Tibial artery (tissue), 4 donors: ENCODE data around the gene RNF148.

Source experiments
- DNase-seq, 2 donors: peaks; one replicate each; pipeline ENCODE4 v3.0.0-alpha.2; 2019
- H3K27ac ChIP-seq, 2 donors: fragments of 200-600 bp; sonication (generic) in 1 of 2; 1 replicate in 1 of 2; 2 replicates in 1 of 2; pipeline ENCODE4 v1.5.1; 2018 to 2019; ENCODE audit warnings: mild to moderate bottlenecking in 1 of 2
- H3K27me3 ChIP-seq, 2 donors: fragments of 200-600 bp; sonication (generic) in 1 of 2; one replicate each; pipeline versions ENCODE4 v1.5.1 to v1.6.0; 2016 to 2019
- H3K36me3 ChIP-seq, 3 donors: fragments of 200-600 bp; sonication (generic) in 2 of 3; one replicate each; pipeline ENCODE4 v1.5.1; 2016 to 2019; ENCODE audit warnings: mild to moderate bottlenecking in 2 of 3
- H3K4me1 ChIP-seq, 4 donors: fragments of 200-600 bp; sonication (generic) in 2 of 4; 1 replicate in 3 of 4; 2 replicates in 1 of 4; pipeline ENCODE4 v1.5.1; 2016 to 2019
- H3K4me3 ChIP-seq, 2 donors: fragments of 200-600 bp; sonication (generic) in 1 of 2; 1 replicate in 1 of 2; 2 replicates in 1 of 2; pipeline ENCODE4 v1.5.1; 2018 to 2019; ENCODE audit warnings: mild to moderate bottlenecking in 2 of 2
- H3K9me3 ChIP-seq, 3 donors: fragments of 200-600 bp; sonication (generic) in 1 of 3; one replicate each; pipeline ENCODE4 v1.5.1; 2016 to 2019
- CTCF ChIP-seq, 2 experiments: fragments of 200-600 bp in 1 of 2; fragments of 450-650 bp in 1 of 2; IDR thresholded peaks; one replicate each; pipeline ENCODE4 v1.5.1; 2017 to 2019; ENCODE audit warnings: antibody characterized with exemption in 2 of 2, mild to moderate bottlenecking in 1 of 2, moderate library complexity in 1 of 2
- intact Hi-C: fragments of 100-400 bp; cut with DNase I; formaldehyde crosslinking; loops from one replicate; pipeline ENCODE4 v1.15.0; 2023; ENCODE audit warnings: low total_unique reads

Gene RNF148

GRCh38 chr7:122691569-122692235 lies 11.0 kb downstream of the RNF148 start:
- TF ChIP-seq CTCF (IDR thresholded peaks at IDR 0.05) = no peak
- no peak for DNase-seq

DNA sequence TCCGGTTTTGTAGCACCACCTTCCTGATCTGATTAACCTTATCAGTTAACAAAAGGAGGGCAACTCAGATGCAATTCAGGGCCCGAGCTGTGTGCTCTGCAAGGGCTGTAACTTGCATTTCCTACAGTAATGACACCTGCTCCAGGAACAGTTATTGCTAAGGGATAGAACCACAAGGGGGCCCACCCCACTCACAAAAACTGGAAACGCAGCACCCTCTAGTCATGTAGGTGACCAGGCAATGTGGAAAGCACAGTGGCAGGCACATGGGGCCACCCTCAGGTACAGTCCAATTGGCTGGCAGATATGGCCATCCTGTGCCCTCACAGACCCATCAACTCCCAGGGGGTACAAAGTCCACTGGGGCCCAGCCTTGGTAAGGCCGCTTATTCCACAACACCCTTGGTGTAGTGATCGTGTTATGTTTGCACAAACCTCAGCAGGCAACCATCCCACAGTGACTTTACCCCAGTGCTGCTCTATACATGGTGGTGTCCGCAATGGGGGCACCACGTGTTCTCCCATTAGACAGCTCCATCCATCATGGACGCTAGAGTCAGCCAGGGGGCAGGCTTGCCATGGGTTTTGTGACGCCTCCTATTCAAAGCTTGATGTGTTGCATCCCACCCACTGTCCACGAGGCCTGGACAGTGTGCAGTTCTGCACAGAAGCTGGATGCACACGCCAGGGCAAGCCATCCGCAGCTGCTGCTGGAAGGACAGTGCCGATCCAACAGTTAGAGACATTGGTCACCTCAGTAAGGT lies 13.2 kb downstream of the RNF148 start:
- TF ChIP-seq CTCF (IDR thresholded peaks at IDR 0.05) = no peak
- no peaks in the 10 kb centered on the region for H3K27me3 ChIP-seq
- H3K36me3 ChIP-seq = no peaks in the 10 kb centered on the region
- intact Hi-C loops = no loop called here
- no peak for DNase-seq
- no peak overlapping the region for H3K4me3 ChIP-seq
- H3K27ac ChIP-seq = no peak overlapping the region
- no peaks in the 10 kb centered on the region for H3K4me1 ChIP-seq
- H3K9me3 ChIP-seq = no peaks in the 10 kb centered on the region

More at GRCh38 chr7:122691569-122692235, 11.0 kb downstream of the RNF148 start:
- intact Hi-C loops = no loop called here
- Histone ChIP-seq H3K9me3 (no peaks in the 10 kb centered on the region), H3K36me3 (no peaks in the 10 kb centered on the region), H3K27me3 (no peaks in the 10 kb centered on the region), H3K4me1 (no peaks in the 10 kb centered on the region), H3K4me3 (no peak overlapping the region), H3K27ac (no peak overlapping the region)

- intact Hi-C loops = no loop called here
- DNase-seq = no peak
These were observed 14.2 kb downstream of the RNF148 start for GRCh38 chr7:122688400-122688998.

GRCh38 chr7:122686360-122686878 lies 16.3 kb downstream of the RNF148 start:
- TF ChIP-seq CTCF (IDR thresholded peaks at IDR 0.05) = no peak
- no peak overlapping the region for H3K27ac ChIP-seq
- no peaks in the 10 kb centered on the region for H3K36me3 ChIP-seq
- H3K27me3 ChIP-seq = no peaks in the 10 kb centered on the region
- H3K4me1 ChIP-seq = no peaks in the 10 kb centered on the region
- no peak overlapping the region for H3K4me3 ChIP-seq
- intact Hi-C loops = no loop called here
- no peaks in the 10 kb centered on the region for H3K9me3 ChIP-seq
- DNase-seq = no peak

More at GRCh38 chr7:122688400-122688998, 14.2 kb downstream of the RNF148 start:
- Histone ChIP-seq H3K9me3 (no peaks in the 10 kb centered on the region), H3K36me3 (no peaks in the 10 kb centered on the region), H3K4me3 (no peak overlapping the region), H3K4me1 (no peaks in the 10 kb centered on the region), H3K27me3 (no peaks in the 10 kb centered on the region), H3K27ac (no peak overlapping the region)
- no peak for TF ChIP-seq CTCF (IDR thresholded peaks at IDR 0.05)

GRCh38 chr7:122684504-122684903 lies 18.2 kb downstream of the RNF148 start:
- intact Hi-C loops = no loop called here
- Histone ChIP-seq H3K36me3 (no peaks in the 10 kb centered on the region), H3K27me3 (no peaks in the 10 kb centered on the region), H3K9me3 (no peaks in the 10 kb centered on the region), H3K4me1 (no peaks in the 10 kb centered on the region), H3K27ac (no peak overlapping the region), H3K4me3 (no peak overlapping the region)
- no peak for DNase-seq
- TF ChIP-seq CTCF (IDR thresholded peaks at IDR 0.05) = no peak
